Neuron (in vitro differentiated cells): ENCODE results near the gene MAMLD1.
"Not testable (repeated sequence)": the region's sequence is repeated elsewhere in the genome, so short reads cannot be mapped to it uniquely, and the experiment has no call there.

ENCODE experiments used
- H2AFZ ChIP-seq: one replicate; pipeline ENCODE4 v1.6.1; 2013; ENCODE audit warnings: low read depth, mild to moderate bottlenecking, inconsistent platforms, low read length, moderate library complexity
- H3K27me3 ChIP-seq: one replicate; pipeline ENCODE4 v1.6.1; 2013; ENCODE audit warnings: low read length; ENCODE audit not compliant: insufficient read depth
- H3K36me3 ChIP-seq: one replicate; pipeline ENCODE4 v1.6.1; 2013; ENCODE audit warnings: low read length; ENCODE audit not compliant: insufficient read depth
- H3K4me1 ChIP-seq: one replicate; pipeline ENCODE4 v1.6.1; 2013; ENCODE audit warnings: low read length; ENCODE audit not compliant: insufficient read depth
- H3K4me3 ChIP-seq: 2 replicates; pipeline ENCODE4 v1.5.1; 2013; ENCODE audit warnings: mild to moderate bottlenecking, low read length, moderate library complexity
- H3K9me3 ChIP-seq: one replicate; pipeline ENCODE4 v1.6.1; 2013; ENCODE audit warnings: low read length

Gene MAMLD1

DNA sequence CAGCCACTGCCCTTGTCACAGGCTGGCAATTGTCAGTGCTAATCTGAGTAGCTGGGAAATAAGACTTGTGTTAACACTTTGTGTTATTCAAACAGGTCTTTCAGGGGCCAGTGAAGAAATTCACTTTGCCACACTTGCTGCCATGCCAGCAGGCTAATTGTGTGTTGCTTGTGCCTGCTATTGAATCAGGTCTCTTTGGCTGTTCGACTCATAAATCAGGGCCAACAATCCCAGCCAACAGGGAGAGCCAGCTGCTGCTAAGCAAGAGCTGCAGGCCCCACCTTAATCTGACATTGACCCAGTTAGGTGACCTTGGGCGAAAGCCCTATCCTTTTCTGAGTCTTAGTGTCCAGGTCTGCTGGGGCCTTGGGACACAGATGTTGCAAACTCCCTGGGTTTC lies 28.1 kb upstream of the MAMLD1 start:
- H3K27me3 ChIP-seq, result no peaks in the 10 kb centered on the region
- no peak overlapping the region for H3K4me3 ChIP-seq
- no peaks in the 10 kb centered on the region for H3K36me3 ChIP-seq
- no peak overlapping the region for H2AFZ ChIP-seq
- H3K9me3 ChIP-seq, result no peaks in the 10 kb centered on the region
- no peaks in the 10 kb centered on the region for H3K4me1 ChIP-seq

- Histone ChIP-seq H3K4me1 (no peaks in the 10 kb centered on the region), H3K4me3 (no peak overlapping the region), H2AFZ (no peak overlapping the region), H3K9me3 (no peaks in the 10 kb centered on the region), H3K27me3 (no peaks in the 10 kb centered on the region), H3K36me3 (no peaks in the 10 kb centered on the region)
Observed at GRCh38 chrX:150337026-150337425, 26.1 kb upstream of the MAMLD1 start.

DNA sequence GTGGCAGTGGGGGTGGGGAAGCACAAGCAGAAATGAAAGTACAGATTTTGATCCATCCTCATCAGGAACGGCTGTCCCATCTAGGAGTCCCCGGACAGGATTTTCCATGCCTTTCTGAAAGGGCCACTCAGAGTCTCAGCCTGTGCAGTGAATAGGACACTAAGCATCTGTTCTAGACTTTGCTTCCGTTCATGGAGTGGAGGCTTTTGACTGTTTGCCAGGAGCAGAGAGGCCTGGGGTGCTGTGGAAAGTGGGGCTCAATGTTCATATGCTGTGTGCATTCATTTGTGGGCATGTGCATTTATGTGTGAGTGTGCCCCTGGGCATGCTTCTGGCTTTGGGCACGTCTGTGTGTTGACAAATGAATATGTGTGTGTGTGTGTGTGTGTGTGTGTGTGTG lies 25.6 kb upstream of the MAMLD1 start:
- no peak overlapping the region for H3K4me3 ChIP-seq
- H3K36me3 ChIP-seq, result no peaks in the 10 kb centered on the region
- H3K4me1 ChIP-seq, result no peaks in the 10 kb centered on the region
- H3K9me3 ChIP-seq, result no peaks in the 10 kb centered on the region
- H3K27me3 ChIP-seq, result no peaks in the 10 kb centered on the region
- H2AFZ ChIP-seq, result no peak overlapping the region

- Histone ChIP-seq H2AFZ (no peak overlapping the region), H3K27me3 (no peaks in the 10 kb centered on the region), H3K4me1 (no peaks in the 10 kb centered on the region), H3K4me3 (no peak overlapping the region), H3K36me3 (no peaks in the 10 kb centered on the region), H3K9me3 (no peaks in the 10 kb centered on the region)
Observed at GRCh38 chrX:150338615-150339014, 24.5 kb upstream of the MAMLD1 start.

GRCh38 chrX:150339736-150340135 lies 23.4 kb upstream of the MAMLD1 start:
- Histone ChIP-seq H3K36me3 (no peaks in the 10 kb centered on the region), H3K4me3 (no peak overlapping the region), H3K4me1 (no peaks in the 10 kb centered on the region), H2AFZ (no peak overlapping the region), H3K27me3 (no peaks in the 10 kb centered on the region), H3K9me3 (no peaks in the 10 kb centered on the region)

- not testable (repeated sequence) for H3K9me3 ChIP-seq, H3K36me3 ChIP-seq, H3K4me3 ChIP-seq, H2AFZ ChIP-seq, H3K27me3 ChIP-seq, H3K4me1 ChIP-seq
Observed at GRCh38 chrX:150340326-150340725, 22.8 kb upstream of the MAMLD1 start.

DNA sequence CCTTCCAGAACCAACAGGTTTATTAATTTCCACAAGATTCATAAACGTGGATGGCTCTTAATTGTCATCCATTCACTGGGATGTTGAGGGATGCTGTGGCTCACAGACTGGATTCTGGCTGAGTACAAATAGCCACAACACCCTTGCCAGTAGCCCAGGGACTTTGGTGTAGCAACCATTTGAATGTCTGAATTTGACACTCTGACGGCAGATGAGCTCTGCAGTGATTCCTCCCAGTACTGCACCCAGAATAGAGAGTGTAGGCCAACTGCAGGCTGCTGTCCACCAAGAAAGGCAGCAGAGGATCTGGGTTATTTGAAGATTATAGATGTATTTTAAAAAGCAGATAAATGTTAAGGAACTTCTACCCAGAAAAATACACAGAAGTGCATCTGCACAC lies 15.6 kb upstream of the MAMLD1 start:
- Histone ChIP-seq H3K4me1 (no peaks in the 10 kb centered on the region), H3K27me3 (peaks cover 5% of the 10 kb centered on the region), H3K36me3 (no peaks in the 10 kb centered on the region), H3K9me3 (no peaks in the 10 kb centered on the region), H3K4me3 (no peak overlapping the region), H2AFZ (no peak overlapping the region)

DNA sequence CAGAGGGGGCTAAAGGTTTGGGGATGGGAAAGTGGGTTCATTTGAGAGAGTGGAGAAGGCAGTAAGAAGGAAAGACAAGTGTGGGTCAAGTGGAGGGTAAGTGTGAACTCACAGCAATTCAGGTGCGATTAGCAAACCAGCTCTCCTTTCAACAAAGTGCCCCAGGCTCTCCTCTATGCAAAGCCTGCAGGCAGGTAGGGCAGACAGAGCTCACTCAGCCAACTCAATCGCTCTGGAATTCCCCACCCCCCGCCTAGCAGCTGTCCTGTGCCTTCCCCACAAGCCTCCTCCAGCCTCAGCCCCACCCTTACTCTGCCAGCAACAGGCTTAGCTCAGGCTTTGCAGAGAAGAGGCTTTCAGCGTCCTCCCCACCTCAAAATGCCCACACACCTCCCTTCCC lies 14.8 kb upstream of the MAMLD1 start:
- no peak overlapping the region for H2AFZ ChIP-seq
- no peaks in the 10 kb centered on the region for H3K4me1 ChIP-seq
- H3K36me3 ChIP-seq, result no peaks in the 10 kb centered on the region
- H3K4me3 ChIP-seq, result no peak overlapping the region
- peaks cover 5% of the 10 kb centered on the region for H3K27me3 ChIP-seq
- no peaks in the 10 kb centered on the region for H3K9me3 ChIP-seq

DNA sequence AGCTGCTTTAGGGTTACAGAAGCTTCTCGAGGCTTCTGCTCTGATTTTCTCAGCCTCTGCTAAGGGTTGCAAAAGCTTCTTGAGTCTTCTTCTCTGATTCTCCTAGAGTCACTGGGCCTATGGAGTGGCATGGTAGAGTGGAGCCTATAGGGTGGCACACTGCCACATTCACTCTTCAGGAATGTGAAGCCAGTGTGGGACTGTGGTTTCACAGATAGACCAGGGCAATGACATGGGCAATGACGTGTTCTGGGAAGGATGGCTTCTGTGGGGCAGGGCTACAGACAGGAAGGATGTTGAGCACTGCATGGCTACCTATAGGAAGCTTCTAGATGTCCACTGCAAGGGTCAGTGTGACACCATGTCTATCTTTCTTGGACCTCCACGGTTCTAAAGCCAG lies 11.0 kb upstream of the MAMLD1 start:
- Histone ChIP-seq H2AFZ (no peak overlapping the region), H3K4me3 (no peak overlapping the region), H3K36me3 (no peaks in the 10 kb centered on the region), H3K27me3 (peaks cover 9% of the 10 kb centered on the region), H3K9me3 (no peaks in the 10 kb centered on the region), H3K4me1 (no peaks in the 10 kb centered on the region)

DNA sequence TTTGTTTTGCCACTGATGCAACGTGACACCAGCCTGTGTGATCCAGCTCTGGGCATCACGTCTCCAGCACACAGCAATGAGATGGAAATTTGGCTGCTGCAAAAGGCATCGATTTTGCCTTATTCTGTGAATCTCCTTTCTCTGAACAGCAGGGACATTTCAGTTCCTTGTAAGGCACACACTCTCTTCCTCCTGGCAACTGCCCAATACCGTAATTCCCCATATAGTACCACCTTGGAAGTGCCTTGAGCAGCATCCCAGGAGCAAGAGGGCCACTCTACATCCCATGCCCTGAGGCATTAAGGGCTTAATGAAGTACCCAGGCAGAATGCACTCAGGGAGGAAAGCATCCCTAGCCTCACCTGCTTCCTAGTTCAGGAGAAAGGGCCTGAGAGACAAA lies 10.5 kb upstream of the MAMLD1 start:
- no peak overlapping the region for H3K4me3 ChIP-seq
- no peaks in the 10 kb centered on the region for H3K9me3 ChIP-seq
- peaks cover 11% of the 10 kb centered on the region for H3K27me3 ChIP-seq

GRCh38 chrX:150355913-150356312 lies 7.2 kb upstream of the MAMLD1 start:
- H3K4me3 ChIP-seq, result no peak overlapping the region
- H3K36me3 ChIP-seq, result no peaks in the 10 kb centered on the region
- no peaks in the 10 kb centered on the region for H3K9me3 ChIP-seq
- H3K4me1 ChIP-seq, result no peaks in the 10 kb centered on the region
- H2AFZ ChIP-seq, result no peak overlapping the region
- peaks cover 33% of the 10 kb centered on the region for H3K27me3 ChIP-seq

More for the DNA sequence above, 10.5 kb upstream of the MAMLD1 start:
- H2AFZ ChIP-seq, result no peak overlapping the region
- H3K36me3 ChIP-seq, result no peaks in the 10 kb centered on the region
- H3K4me1 ChIP-seq, result no peaks in the 10 kb centered on the region

DNA sequence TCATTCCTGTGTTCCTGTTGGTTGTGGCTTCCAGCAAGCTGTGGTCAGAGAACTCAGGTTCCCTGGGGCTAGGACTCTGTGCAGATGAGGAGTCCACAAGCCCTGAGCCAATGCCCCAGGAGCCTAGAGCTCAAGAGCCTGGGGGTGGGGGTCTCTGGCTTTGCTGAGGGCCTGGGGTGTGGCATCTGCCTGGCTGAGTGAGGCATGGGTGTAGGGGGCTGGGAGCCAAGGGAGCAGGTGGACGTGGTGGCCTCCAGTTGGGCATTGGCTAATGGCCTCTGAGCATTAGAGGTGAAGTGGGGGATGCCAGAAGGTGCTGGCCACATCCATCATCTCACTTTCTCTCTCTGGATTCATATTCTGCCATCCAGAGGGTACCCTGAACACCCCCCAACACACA lies 5.3 kb upstream of the MAMLD1 start:
- Histone ChIP-seq H3K4me3 (no peak overlapping the region), H3K9me3 (no peaks in the 10 kb centered on the region), H3K36me3 (no peaks in the 10 kb centered on the region), H2AFZ (no peak overlapping the region), H3K27me3 (peaks cover 42% of the 10 kb centered on the region), H3K4me1 (peaks cover 6% of the 10 kb centered on the region)

- Histone ChIP-seq H3K4me3 (no peak overlapping the region), H3K36me3 (no peaks in the 10 kb centered on the region), H2AFZ (no peak overlapping the region), H3K4me1 (peaks cover 6% of the 10 kb centered on the region), H3K9me3 (no peaks in the 10 kb centered on the region), H3K27me3 (peaks cover 41% of the 10 kb centered on the region)
Observed at GRCh38 chrX:150358651-150359050, 4.5 kb upstream of the MAMLD1 start.

- H3K4me3 ChIP-seq, result no peak overlapping the region
- peaks cover 38% of the 10 kb centered on the region for H3K27me3 ChIP-seq
- H2AFZ ChIP-seq, result no peak overlapping the region
- no peaks in the 10 kb centered on the region for H3K9me3 ChIP-seq
- H3K36me3 ChIP-seq, result no peaks in the 10 kb centered on the region
- H3K4me1 ChIP-seq, result peaks cover 6% of the 10 kb centered on the region
Observed at GRCh38 chrX:150360331-150360730, 2.8 kb upstream of the MAMLD1 start.
